Fibroblast of lung (primary cell): ENCODE measurements around the gene AP3S1.

Source experiments
- EZH2 ChIP-seq: IDR thresholded peaks from 2 replicates; pipeline ENCODE4 v1.5.1; 2012; ENCODE audit warnings: low read length, control low read depth, mild to moderate bottlenecking; ENCODE audit errors: missing control alignments
- TF ChIP-seq, protein P1 (sequence below), 2 donors: IDR thresholded peaks in 1 of 2; conservative IDR thresholded peaks in 1 of 2; 1 replicate in 1 of 2; 2 replicates in 1 of 2; pipeline ENCODE4 v1.5.1; 2011 to 2012; ENCODE audit warnings: low read length in 2 of 2, control low read depth in 1 of 2, inconsistent platforms in 1 of 2, low read depth in 1 of 2, mild to moderate bottlenecking in 1 of 2

DNA sequence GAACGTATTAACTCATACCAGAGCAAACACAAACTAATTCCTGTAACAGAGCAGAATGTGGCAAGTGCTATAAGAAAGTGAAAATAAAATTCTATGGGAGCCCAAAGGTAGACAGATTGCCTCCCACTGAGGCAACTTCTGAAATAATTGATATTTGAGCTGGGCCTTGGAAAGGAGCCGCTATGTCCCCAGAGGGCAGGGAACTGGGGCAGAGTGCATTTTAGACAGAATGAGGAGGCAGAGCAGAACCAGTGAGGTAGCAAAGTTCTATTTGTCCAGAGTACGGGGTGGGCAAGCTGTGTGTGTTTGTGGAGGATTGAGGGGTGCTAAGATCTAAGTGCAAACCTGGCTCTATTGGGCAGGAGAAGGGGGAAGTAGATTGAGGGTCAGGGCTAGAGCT is 45.1 kb upstream of the AP3S1 start:
- no peak for TF ChIP-seq EZH2
- TF ChIP-seq, protein P1, sequence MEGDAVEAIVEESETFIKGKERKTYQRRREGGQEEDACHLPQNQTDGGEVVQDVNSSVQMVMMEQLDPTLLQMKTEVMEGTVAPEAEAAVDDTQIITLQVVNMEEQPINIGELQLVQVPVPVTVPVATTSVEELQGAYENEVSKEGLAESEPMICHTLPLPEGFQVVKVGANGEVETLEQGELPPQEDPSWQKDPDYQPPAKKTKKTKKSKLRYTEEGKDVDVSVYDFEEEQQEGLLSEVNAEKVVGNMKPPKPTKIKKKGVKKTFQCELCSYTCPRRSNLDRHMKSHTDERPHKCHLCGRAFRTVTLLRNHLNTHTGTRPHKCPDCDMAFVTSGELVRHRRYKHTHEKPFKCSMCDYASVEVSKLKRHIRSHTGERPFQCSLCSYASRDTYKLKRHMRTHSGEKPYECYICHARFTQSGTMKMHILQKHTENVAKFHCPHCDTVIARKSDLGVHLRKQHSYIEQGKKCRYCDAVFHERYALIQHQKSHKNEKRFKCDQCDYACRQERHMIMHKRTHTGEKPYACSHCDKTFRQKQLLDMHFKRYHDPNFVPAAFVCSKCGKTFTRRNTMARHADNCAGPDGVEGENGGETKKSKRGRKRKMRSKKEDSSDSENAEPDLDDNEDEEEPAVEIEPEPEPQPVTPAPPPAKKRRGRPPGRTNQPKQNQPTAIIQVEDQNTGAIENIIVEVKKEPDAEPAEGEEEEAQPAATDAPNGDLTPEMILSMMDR (conservative IDR thresholded peaks at IDR 0.05 in 1 of 2, IDR thresholded peaks at IDR 0.05 in 1 of 2; ENCODE audit: low read depth in 1 of 2, low read length in 2 of 2), result no peak
